ENCODE measurements around the gene SPCS1. TPM values are rescaled to one million over a fixed set of nuclear protein-coding genes. Genes with fewer than 3 reads are reported as not detected.
A peak's percentile ranks its signal among the peaks of the same experiment; 100 is the strongest.

SPCS1 gene
- total RNA-seq, 4 donors from 2014 or later = 65.8 to 138 (median 123) TPM

- Histone ChIP-seq H3K4me3 (no peak overlapping the region), H3K27ac (no peak overlapping the region), H3K36me3 (peaks cover 0 to 78% (median 9%) of the 10 kb centered on the region in 3 donors), H3K4me1 (no peaks in the 10 kb centered on the region), H3K9me3 (peaks cover 0 to 14% (median 8%) of the 10 kb centered on the region in 3 donors), H3K27me3 (no peaks in the 10 kb centered on the region)
- TF ChIP-seq CTCF (IDR thresholded peaks at IDR 0.05) = no peak
- no peak for TF ChIP-seq POLR2A (IDR thresholded peaks at IDR 0.05)
- intact Hi-C loops (cut with DNase I) = no loop called here
- no peak for DNase-seq
Observed at GRCh38 chr3:52730681-52731080, 24.8 kb downstream of the SPCS1 start.

GRCh38 chr3:52731590-52731989 is 25.7 kb downstream of the SPCS1 start:
- 76 to 88% methylated on average over 14 of the region's 14 CpGs for WGBS, 2 donors
- H3K27ac ChIP-seq = no peak overlapping the region
- no peaks in the 10 kb centered on the region for H3K27me3 ChIP-seq
- intact Hi-C loops (cut with DNase I) = no loop called here
- peaks cover 0 to 14% (median 8%) of the 10 kb centered on the region in 3 donors for H3K9me3 ChIP-seq
- peaks cover 0 to 87% (median 9%) of the 10 kb centered on the region in 3 donors for H3K36me3 ChIP-seq
- no peak overlapping the region for H3K4me3 ChIP-seq
- H3K4me1 ChIP-seq = no peaks in the 10 kb centered on the region
- DNase-seq = no peak
- TF ChIP-seq CTCF (IDR thresholded peaks at IDR 0.05) = no peak
- no peak for TF ChIP-seq POLR2A (IDR thresholded peaks at IDR 0.05)

- Histone ChIP-seq H3K36me3 (peaks cover 0 to 96% (median 9%) of the 10 kb centered on the region in 3 donors), H3K4me1 (no peaks in the 10 kb centered on the region), H3K9me3 (peaks cover 0 to 10% (median 8%) of the 10 kb centered on the region in 3 donors), H3K27ac (no peak overlapping the region), H3K27me3 (no peaks in the 10 kb centered on the region), H3K4me3 (no peak overlapping the region)
- TF ChIP-seq POLR2A (IDR thresholded peaks at IDR 0.05) (no peak), CTCF (IDR thresholded peaks at IDR 0.05) (no peak)
- intact Hi-C loops (cut with DNase I) = no loop called here
- no peak for DNase-seq
- 85 to 90% methylated on average over 10 of the region's 10 CpGs for WGBS, 2 donors
Observed at GRCh38 chr3:52733256-52733891, 27.5 kb downstream of the SPCS1 start.

GRCh38 chr3:52739730-52740129 is 33.8 kb downstream of the SPCS1 start:
- DNase-seq = no peak
- H3K9me3 ChIP-seq = no peaks in the 10 kb centered on the region
- WGBS, 2 donors = 82 to 86% methylated on average over 1 of the region's 1 CpG
- TF ChIP-seq POLR2A (IDR thresholded peaks at IDR 0.05) (no peak), CTCF (IDR thresholded peaks at IDR 0.05) (no peak)
- intact Hi-C loops (cut with DNase I) = loop anchor here (10.0 kb wide), 1 partner anchor 335 kb away; no protein-coding TSS in a partner anchor
- H3K27me3 ChIP-seq = no peaks in the 10 kb centered on the region
- H3K36me3 ChIP-seq = peaks cover 10 to 100% (median 23%) of the 10 kb centered on the region in 3 donors
- H3K4me1 ChIP-seq = no peaks in the 10 kb centered on the region
- no peak overlapping the region for H3K4me3 ChIP-seq
- no peak overlapping the region for H3K27ac ChIP-seq

GRCh38 chr3:52742418-52743041 is 36.6 kb downstream of the SPCS1 start:
- intact Hi-C loops (cut with DNase I) = loop anchor here (10.0 kb wide), 1 partner anchor 332 kb away; no protein-coding TSS in a partner anchor
- H3K36me3 ChIP-seq = peaks cover 10 to 100% (median 34%) of the 10 kb centered on the region in 3 donors

More at GRCh38 chr3:52742418-52743041, 36.6 kb downstream of the SPCS1 start:
- Histone ChIP-seq H3K4me1 (no peaks in the 10 kb centered on the region), H3K27ac (no peak overlapping the region), H3K27me3 (no peaks in the 10 kb centered on the region), H3K4me3 (no peak overlapping the region), H3K9me3 (no peaks in the 10 kb centered on the region)
- no peak for TF ChIP-seq POLR2A (IDR thresholded peaks at IDR 0.05)
- TF ChIP-seq CTCF (IDR thresholded peaks at IDR 0.05) = peak; percentile 24 to 64 (median 48)
- no peak for DNase-seq
- WGBS, 2 donors = 73 to 88% methylated on average over 3 of the region's 3 CpGs
